GM21529 (cell line): ENCODE results near the gene PNO1.
A peak's percentile ranks its signal among the peaks of the same experiment; 100 is the strongest.
"Not testable (repeated sequence)": the region's sequence is repeated elsewhere in the genome, so short reads cannot be mapped to it uniquely, and the experiment has no call there.

Experiments
- ATAC-seq: cut with Tn5 transposase; IDR thresholded peaks from one replicate; pipeline ENCODE4 v1.9.1; 2021; ENCODE audit not compliant: unreplicated experiment

Gene PNO1

GRCh38 chr2:68156419-68156818 lies 1.3 kb upstream of the PNO1 start:
- no peak for ATAC-seq

- peak; percentile 28 for ATAC-seq
These were observed 686 bp upstream of the PNO1 start for GRCh38 chr2:68157002-68157401.

- no peak for ATAC-seq
These were observed 403 bp downstream of the PNO1 start for GRCh38 chr2:68158134-68158447.

- ATAC-seq = no peak
These were observed 6.0 kb downstream of the PNO1 start for GRCh38 chr2:68163641-68164040.

- ATAC-seq = no peak
These were observed 9.5 kb downstream of the PNO1 start for GRCh38 chr2:68167186-68167585.

GRCh38 chr2:68169308-68169707 lies 11.6 kb downstream of the PNO1 start:
- ATAC-seq = no peak

- no peak for ATAC-seq
These were observed 13.5 kb downstream of the PNO1 start for GRCh38 chr2:68171146-68171545.

- ATAC-seq = no peak
These were observed 14.0 kb downstream of the PNO1 start for GRCh38 chr2:68171684-68172083.

GRCh38 chr2:68172521-68172920 lies 14.8 kb downstream of the PNO1 start:
- ATAC-seq = no peak

GRCh38 chr2:68172990-68173700 lies 15.5 kb downstream of the PNO1 start:
- no peak for ATAC-seq

- not testable (repeated sequence) for ATAC-seq
These were observed 17.5 kb downstream of the PNO1 start for GRCh38 chr2:68175210-68175609.

- ATAC-seq = no peak
These were observed 19.0 kb downstream of the PNO1 start for GRCh38 chr2:68176657-68177056.

GRCh38 chr2:68177541-68177940 lies 19.9 kb downstream of the PNO1 start:
- no peak for ATAC-seq

- no peak for ATAC-seq
These were observed 20.7 kb downstream of the PNO1 start for GRCh38 chr2:68178432-68178831.

GRCh38 chr2:68178954-68179627 lies 21.4 kb downstream of the PNO1 start:
- no peak for ATAC-seq

GRCh38 chr2:68182902-68183301 lies 25.2 kb downstream of the PNO1 start:
- ATAC-seq = no peak

- ATAC-seq = no peak
These were observed 28.0 kb downstream of the PNO1 start for GRCh38 chr2:68185541-68186164.

- ATAC-seq = no peak
These were observed 29.6 kb downstream of the PNO1 start for GRCh38 chr2:68187329-68187728.

GRCh38 chr2:68188831-68189230 lies 31.1 kb downstream of the PNO1 start:
- ATAC-seq = no peak

- ATAC-seq = no peak
These were observed 32.5 kb downstream of the PNO1 start for GRCh38 chr2:68189991-68190784.

GRCh38 chr2:68190991-68191731 lies 33.5 kb downstream of the PNO1 start:
- no peak for ATAC-seq
